Measurements from ENCODE around the gene GRK4.
"Not testable (repeated sequence)": the region's sequence is repeated elsewhere in the genome, so short reads cannot be mapped to it uniquely, and the experiment has no call there.

Gene GRK4

DNA sequence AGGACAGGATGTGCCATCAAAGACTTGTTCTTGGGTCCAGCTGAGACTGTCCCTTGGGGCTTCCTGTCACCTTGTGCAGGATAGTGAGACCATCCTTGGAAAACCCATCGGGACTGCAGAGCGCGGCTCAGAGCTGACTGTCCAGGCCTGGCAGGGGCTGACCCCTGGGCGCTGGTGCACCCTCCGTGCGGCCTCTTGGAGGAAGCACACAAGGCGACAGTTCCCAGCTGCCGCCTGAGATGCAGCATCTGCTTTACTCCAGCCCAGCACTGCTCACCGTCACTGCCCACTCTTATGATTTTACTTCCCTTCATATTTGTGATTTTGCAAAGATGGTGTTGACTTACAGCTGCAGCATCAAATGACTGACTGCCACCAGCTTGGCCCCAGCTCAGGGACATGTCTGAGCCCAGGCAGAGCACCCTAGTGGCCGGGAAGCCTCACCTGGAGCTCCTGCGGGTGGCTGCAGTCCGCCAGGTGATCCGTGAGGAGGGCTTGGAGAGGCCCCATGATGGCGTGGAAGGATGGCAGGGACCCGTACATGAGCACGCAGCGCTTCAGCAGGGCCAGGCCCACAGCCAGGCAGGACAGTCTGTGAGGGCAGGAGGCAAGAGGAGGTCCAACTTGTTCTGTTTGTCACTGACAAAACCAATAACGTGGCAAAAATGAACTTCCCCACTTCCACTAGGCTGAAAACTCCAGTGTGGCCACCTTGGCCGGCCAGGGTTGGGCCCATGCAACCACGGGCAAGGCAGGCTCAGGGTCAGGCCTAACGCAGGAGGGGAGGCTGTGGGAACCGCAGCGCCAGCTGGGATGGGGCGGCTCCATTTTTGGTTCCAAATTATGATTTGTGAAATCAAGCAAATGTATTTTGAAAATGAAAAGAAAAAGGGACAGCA, 22.0 kb upstream of the GRK4 start:
- Histone ChIP-seq H2AFZ (ENCODE audit: low read depth, low read length) (no peak overlapping the region), H3K27me3 (ENCODE audit: insufficient read depth, low read length) (no peaks in the 10 kb centered on the region), H3K9me3 (ENCODE audit: low read length) (no peaks in the 10 kb centered on the region), H3K4me3 (ENCODE audit: low read length) (no peak overlapping the region), H3K4me1 (ENCODE audit: insufficient read depth, low read length) (no peaks in the 10 kb centered on the region), H3K36me3 (ENCODE audit: insufficient read depth, low read length) (peaks cover 84% of the 10 kb centered on the region)

DNA sequence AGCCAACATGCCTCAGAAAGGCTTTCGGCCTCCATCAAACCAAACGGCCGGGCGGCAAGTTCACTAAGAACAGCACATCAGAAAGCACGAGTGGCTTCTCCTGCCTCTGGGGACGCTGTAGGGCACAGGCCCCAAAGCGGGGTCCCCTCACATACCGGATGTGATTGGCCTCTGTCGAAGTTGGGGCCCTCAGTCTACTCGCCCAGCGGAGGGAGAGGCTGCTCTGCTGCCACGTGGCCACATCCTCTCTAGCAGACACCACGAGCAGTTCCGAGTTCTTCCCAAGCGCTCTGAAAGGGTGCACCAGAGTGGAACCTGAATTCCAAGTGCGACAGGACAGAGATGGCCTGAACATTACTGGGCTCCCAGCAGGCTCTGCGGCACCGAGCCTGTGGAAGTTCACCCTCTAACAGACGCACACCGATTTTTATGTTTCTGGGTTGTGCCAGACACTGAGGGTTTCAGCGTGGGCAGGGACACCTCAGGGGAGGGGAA, 21.3 kb upstream of the GRK4 start:
- H2AFZ ChIP-seq (ENCODE audit: low read depth, low read length), result no peak overlapping the region
- no peak overlapping the region for H3K4me3 ChIP-seq (ENCODE audit: low read length)
- H3K9me3 ChIP-seq (ENCODE audit: low read length), result no peaks in the 10 kb centered on the region
- H3K4me1 ChIP-seq (ENCODE audit: insufficient read depth, low read length), result no peaks in the 10 kb centered on the region
- peaks cover 87% of the 10 kb centered on the region for H3K36me3 ChIP-seq (ENCODE audit: insufficient read depth, low read length)
- H3K27me3 ChIP-seq (ENCODE audit: insufficient read depth, low read length), result no peaks in the 10 kb centered on the region

- Histone ChIP-seq H3K9me3 (ENCODE audit: low read length) (no peaks in the 10 kb centered on the region), H2AFZ (ENCODE audit: low read depth, low read length) (no peak overlapping the region), H3K4me1 (ENCODE audit: insufficient read depth, low read length) (no peaks in the 10 kb centered on the region), H3K4me3 (ENCODE audit: low read length) (no peak overlapping the region), H3K36me3 (ENCODE audit: insufficient read depth, low read length) (peaks cover 87% of the 10 kb centered on the region), H3K27me3 (ENCODE audit: insufficient read depth, low read length) (no peaks in the 10 kb centered on the region)
Observed at GRCh38 chr4:2942532-2943363, 20.6 kb upstream of the GRK4 start.

- no peaks in the 10 kb centered on the region for H3K4me1 ChIP-seq (ENCODE audit: insufficient read depth, low read length)
- H3K9me3 ChIP-seq (ENCODE audit: low read length), result no peaks in the 10 kb centered on the region
- H3K27me3 ChIP-seq (ENCODE audit: insufficient read depth, low read length), result no peaks in the 10 kb centered on the region
- H3K36me3 ChIP-seq (ENCODE audit: insufficient read depth, low read length), result peaks cover 86% of the 10 kb centered on the region
- no peak overlapping the region for H3K4me3 ChIP-seq (ENCODE audit: low read length)
- H2AFZ ChIP-seq (ENCODE audit: low read depth, low read length), result no peak overlapping the region
Observed at GRCh38 chr4:2943364-2944090, 19.8 kb upstream of the GRK4 start.

DNA sequence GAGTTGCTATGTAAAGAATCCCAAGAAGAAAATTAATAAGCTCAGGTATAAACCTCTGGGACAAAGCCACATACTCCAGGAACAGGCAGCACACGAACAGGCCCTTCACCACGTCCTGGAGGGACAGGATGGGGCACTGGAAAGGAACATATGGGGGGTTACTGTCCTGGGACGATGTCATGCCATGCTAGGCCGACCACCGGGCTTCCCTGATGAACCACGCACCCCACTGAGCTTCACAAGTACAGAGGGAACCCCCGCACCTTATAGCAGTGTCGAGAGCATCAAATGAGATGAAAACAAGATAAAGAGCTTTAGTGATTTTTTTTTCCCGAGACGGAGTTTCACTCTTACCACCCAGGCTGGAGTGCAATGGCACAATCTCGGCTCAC, 19.3 kb upstream of the GRK4 start:
- Histone ChIP-seq H3K4me1 (ENCODE audit: insufficient read depth, low read length) (no peaks in the 10 kb centered on the region), H3K4me3 (ENCODE audit: low read length) (no peak overlapping the region), H2AFZ (ENCODE audit: low read depth, low read length) (no peak overlapping the region), H3K9me3 (ENCODE audit: low read length) (no peaks in the 10 kb centered on the region), H3K36me3 (ENCODE audit: insufficient read depth, low read length) (peaks cover 87% of the 10 kb centered on the region), H3K27me3 (ENCODE audit: insufficient read depth, low read length) (no peaks in the 10 kb centered on the region)

GRCh38 chr4:2944586-2945526, 18.5 kb upstream of the GRK4 start:
- H2AFZ ChIP-seq (ENCODE audit: low read depth, low read length), result no peak overlapping the region
- H3K4me3 ChIP-seq (ENCODE audit: low read length), result no peak overlapping the region
- peaks cover 87% of the 10 kb centered on the region for H3K36me3 ChIP-seq (ENCODE audit: insufficient read depth, low read length)
- no peaks in the 10 kb centered on the region for H3K27me3 ChIP-seq (ENCODE audit: insufficient read depth, low read length)
- no peaks in the 10 kb centered on the region for H3K4me1 ChIP-seq (ENCODE audit: insufficient read depth, low read length)
- H3K9me3 ChIP-seq (ENCODE audit: low read length), result no peaks in the 10 kb centered on the region

- not testable (repeated sequence) for H2AFZ ChIP-seq (ENCODE audit: low read depth, low read length); H3K4me3 ChIP-seq (ENCODE audit: low read length); H3K4me1 ChIP-seq (ENCODE audit: insufficient read depth, low read length); H3K27me3 ChIP-seq (ENCODE audit: insufficient read depth, low read length); H3K9me3 ChIP-seq (ENCODE audit: low read length)
- H3K36me3 ChIP-seq (ENCODE audit: insufficient read depth, low read length), result peaks cover 87% of the 10 kb centered on the region
Observed at GRCh38 chr4:2945619-2946604, 17.5 kb upstream of the GRK4 start.

GRCh38 chr4:2946812-2947600, 16.4 kb upstream of the GRK4 start:
- H3K4me3 ChIP-seq (ENCODE audit: low read length), result no peak overlapping the region
- H2AFZ ChIP-seq (ENCODE audit: low read depth, low read length), result no peak overlapping the region
- no peaks in the 10 kb centered on the region for H3K27me3 ChIP-seq (ENCODE audit: insufficient read depth, low read length)
- peaks cover 86% of the 10 kb centered on the region for H3K36me3 ChIP-seq (ENCODE audit: insufficient read depth, low read length)
- no peaks in the 10 kb centered on the region for H3K4me1 ChIP-seq (ENCODE audit: insufficient read depth, low read length)
- H3K9me3 ChIP-seq (ENCODE audit: low read length), result no peaks in the 10 kb centered on the region

DNA sequence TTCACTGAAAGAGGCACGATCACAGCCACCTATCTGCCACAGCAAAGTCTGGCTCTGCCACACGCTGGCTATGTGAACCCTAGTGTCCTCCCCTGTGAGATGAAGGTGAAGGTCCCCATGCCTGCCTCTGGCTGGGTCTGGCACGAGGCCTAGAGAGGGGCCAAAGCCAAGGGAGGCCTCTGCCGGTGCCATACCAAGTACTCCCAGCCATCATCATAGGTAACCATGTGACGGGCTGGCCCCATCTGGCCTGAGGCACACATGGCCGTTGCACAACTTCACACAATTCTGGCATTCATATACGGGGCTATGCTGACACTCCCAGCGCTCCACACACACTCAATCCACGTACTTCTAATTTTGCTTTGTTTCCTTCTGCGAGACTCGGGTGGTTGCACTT, 15.4 kb upstream of the GRK4 start:
- Histone ChIP-seq H3K27me3 (ENCODE audit: insufficient read depth, low read length) (no peaks in the 10 kb centered on the region), H3K36me3 (ENCODE audit: insufficient read depth, low read length) (peaks cover 85% of the 10 kb centered on the region), H2AFZ (ENCODE audit: low read depth, low read length) (no peak overlapping the region), H3K4me1 (ENCODE audit: insufficient read depth, low read length) (no peaks in the 10 kb centered on the region), H3K9me3 (ENCODE audit: low read length) (no peaks in the 10 kb centered on the region), H3K4me3 (ENCODE audit: low read length) (no peak overlapping the region)

DNA sequence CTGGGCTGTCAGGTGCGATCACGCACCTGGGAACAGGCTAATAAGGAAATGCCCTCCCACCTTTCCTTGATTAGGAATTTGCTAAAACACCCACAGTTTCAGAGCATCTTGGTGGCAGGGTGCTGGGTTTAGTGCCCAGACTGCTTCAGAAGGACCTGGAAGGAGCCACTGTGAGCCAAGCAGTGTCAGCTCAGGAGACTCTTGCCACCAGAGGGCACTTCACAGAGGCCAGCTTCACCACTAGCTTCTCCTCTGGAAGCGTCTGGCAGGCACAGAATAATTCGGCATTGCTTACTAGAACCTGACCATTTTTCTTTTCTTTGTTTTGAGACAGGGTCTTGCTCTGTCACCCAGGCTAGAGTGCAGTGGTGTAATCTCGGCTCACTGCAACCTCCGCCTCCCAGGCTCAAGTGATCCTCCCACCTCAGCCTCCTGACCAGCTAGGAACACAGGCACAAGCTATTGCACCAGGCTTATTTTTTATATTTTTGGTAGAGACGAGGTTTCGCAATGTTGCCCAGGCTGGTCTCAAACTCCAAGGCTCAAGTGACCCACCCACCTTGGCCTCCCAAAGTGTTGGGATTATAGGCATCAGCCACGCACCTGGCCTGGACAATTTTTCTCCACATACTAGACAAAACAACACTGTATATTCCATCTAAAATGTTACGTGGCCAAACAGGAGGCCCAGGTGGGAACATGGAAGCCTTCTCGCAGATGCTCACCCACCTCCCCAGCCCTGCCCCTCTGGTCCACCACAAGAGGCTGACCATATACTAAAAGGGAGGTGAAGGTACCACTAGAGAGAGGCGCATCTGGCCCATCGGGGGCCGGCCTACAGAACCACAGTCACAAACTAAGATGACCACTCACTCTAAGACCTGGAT, 14.2 kb upstream of the GRK4 start:
- Histone ChIP-seq H3K36me3 (ENCODE audit: insufficient read depth, low read length) (peaks cover 87% of the 10 kb centered on the region), H3K4me1 (ENCODE audit: insufficient read depth, low read length) (no peaks in the 10 kb centered on the region), H3K27me3 (ENCODE audit: insufficient read depth, low read length) (no peaks in the 10 kb centered on the region), H3K4me3 (ENCODE audit: low read length) (no peak overlapping the region), H3K9me3 (ENCODE audit: low read length) (no peaks in the 10 kb centered on the region), H2AFZ (ENCODE audit: low read depth, low read length) (no peak overlapping the region)
